GM20000 (cell line): ENCODE results near the gene MAU2.
"Not testable (repeated sequence)": the region's sequence is repeated elsewhere in the genome, so short reads cannot be mapped to it uniquely, and the experiment has no call there.

Experiments
- DNase-seq: peaks from one replicate; pipeline ENCODE4 v3.0.0; 2012; ENCODE audit warnings: low spot score
- TF ChIP-seq, protein P1 (sequence below): IDR thresholded peaks from 2 replicates; pipeline ENCODE4 v1.5.1; 2012; ENCODE audit warnings: mild to moderate bottlenecking, control low read depth; ENCODE audit errors: extremely low read depth, missing control alignments

MAU2 gene

GRCh38 chr19:19347401-19348110 is 26.9 kb downstream of the MAU2 start:
- no peak for DNase-seq

DNA sequence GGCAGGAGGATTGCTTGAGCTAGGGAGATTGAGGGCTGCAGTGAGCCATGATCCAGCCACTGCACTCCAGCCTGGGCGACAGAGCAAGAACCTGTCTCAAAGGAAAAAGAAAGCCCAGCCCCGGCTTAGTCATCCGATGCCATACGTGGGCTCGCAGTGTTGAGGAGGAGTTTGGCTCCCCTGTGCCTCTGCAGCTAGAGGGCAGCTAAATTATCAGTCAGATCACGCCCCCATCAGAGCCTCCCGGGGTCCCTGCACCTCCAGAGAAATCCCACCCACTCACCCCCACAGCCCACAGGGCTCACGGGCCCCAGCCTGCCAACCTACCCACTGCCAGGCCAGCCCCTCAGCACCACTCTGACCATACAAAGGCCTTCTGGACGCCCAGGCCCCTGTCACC is 27.6 kb downstream of the MAU2 start:
- no peak for DNase-seq
- TF ChIP-seq, protein P1, sequence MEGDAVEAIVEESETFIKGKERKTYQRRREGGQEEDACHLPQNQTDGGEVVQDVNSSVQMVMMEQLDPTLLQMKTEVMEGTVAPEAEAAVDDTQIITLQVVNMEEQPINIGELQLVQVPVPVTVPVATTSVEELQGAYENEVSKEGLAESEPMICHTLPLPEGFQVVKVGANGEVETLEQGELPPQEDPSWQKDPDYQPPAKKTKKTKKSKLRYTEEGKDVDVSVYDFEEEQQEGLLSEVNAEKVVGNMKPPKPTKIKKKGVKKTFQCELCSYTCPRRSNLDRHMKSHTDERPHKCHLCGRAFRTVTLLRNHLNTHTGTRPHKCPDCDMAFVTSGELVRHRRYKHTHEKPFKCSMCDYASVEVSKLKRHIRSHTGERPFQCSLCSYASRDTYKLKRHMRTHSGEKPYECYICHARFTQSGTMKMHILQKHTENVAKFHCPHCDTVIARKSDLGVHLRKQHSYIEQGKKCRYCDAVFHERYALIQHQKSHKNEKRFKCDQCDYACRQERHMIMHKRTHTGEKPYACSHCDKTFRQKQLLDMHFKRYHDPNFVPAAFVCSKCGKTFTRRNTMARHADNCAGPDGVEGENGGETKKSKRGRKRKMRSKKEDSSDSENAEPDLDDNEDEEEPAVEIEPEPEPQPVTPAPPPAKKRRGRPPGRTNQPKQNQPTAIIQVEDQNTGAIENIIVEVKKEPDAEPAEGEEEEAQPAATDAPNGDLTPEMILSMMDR: no peak

More at GRCh38 chr19:19347401-19348110, 26.9 kb downstream of the MAU2 start:
- TF ChIP-seq, protein P1: no peak

DNA sequence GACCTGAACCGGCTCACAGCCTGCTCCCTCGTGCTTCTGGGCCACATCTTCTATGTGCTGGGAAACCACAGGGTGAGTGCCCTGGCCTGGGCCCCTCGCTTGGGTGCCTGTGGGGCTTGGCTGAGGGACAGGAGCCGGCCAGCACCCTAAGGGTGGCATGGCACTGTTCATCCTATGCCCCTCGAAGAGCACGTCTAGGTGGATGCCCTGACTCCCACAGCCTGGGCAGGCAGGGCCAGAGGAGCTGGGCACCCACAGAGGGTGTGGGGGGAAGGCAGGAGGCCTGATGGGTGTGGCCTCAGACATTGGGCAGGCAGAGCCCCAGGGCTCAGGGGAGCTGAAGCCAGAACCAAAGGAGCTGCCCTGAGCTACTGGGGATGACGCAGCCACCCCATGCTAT is 28.7 kb downstream of the MAU2 start:
- TF ChIP-seq, protein P1: no peak
- DNase-seq: no peak

- not testable (repeated sequence) for DNase-seq
These were observed 30.1 kb downstream of the MAU2 start for GRCh38 chr19:19350756-19351155.

DNA sequence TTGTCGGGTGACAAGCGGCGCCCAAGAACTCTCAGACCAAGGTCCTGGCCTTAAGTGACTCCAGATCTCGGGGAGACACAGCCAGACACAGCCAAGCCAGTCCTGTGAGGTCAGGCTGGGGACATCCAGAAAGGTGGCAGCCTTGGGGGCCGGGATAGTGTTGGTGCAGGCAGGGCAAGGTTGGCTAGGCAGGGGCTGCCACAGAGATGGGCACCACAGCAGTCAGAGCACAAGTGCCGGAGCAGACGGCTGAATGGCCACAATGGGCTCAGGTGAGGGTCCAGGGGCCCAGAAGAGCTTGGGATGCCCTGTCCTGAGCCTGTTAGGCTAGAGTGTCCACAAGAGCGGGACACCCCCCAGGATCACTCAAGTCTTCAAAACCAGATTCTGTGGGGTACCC is 32.2 kb downstream of the MAU2 start:
- no peak for DNase-seq
- TF ChIP-seq, protein P1: no peak

DNA sequence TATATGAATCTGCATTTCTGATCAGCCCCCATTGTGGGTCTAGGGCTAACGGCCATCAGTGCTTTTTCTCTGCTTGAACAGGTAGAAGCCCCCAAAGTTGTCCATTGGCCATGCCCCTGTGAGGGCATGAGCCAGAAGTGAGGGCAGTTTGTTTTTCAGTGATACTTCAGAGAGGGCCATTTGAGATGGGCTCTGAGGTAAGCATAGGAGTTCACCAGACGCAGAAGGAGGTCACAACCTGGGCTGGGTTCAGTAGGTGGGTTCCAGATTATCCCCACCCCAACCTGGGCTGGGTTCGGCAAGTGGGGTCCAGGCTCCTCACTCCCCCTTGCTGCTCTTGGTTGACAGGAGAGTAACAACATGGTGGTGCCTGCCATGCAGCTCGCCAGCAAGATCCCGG is 33.4 kb downstream of the MAU2 start:
- DNase-seq: no peak
- TF ChIP-seq, protein P1: no peak

- no peak for DNase-seq
- TF ChIP-seq, protein P1: no peak
These were observed 34.3 kb downstream of the MAU2 start for GRCh38 chr19:19354932-19355331.

DNA sequence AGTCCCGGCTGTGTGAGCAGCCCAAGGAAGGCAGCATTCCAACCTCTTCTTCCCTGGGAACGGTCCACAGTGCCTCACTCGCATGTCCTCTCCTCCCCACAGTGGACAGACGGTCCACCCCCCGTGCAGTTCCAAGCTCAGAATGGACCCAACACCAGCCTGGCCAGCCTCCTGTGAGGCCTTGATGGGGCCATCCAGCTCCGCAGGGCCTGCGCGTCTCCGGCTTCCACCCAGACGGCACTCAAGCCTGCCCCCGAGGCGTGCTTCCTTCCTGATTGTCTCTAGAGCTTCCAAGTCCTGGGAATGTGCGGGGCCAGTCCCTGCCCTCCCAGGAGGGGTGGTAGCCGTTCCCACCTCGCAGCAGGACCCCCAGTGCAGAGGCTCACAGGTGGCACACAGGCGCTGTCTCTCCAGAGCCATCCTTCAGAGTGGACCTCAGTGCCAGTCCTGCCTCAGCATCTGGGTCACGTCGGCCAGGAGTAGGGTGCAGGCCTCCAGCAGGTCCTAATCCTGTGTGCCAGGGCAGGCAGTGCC is 35.0 kb downstream of the MAU2 start:
- TF ChIP-seq, protein P1: no peak
- no peak for DNase-seq
